Heart left ventricle (tissue), 13 donors: ENCODE measurements around the gene SNX20.

Experiments
- POLR2A ChIP-seq, 2 donors: fragments of 450-650 bp; IDR thresholded peaks; one replicate each; pipeline ENCODE4 v1.6.1; 2017; ENCODE audit warnings: antibody characterized with exemption in 2 of 2, mild to moderate bottlenecking in 2 of 2, moderate library complexity in 2 of 2
- TF ChIP-seq, protein P1 (sequence below), 12 donors: fragments of 200-600 bp; sonication (generic) in 4 of 12; IDR thresholded peaks; one replicate each; pipeline versions ENCODE4 v1.5.0 to v1.8.0; 2018 to 2022; ENCODE audit warnings: antibody characterized with exemption in 12 of 12, mild to moderate bottlenecking in 5 of 12
- donor health status: ischemic (EF 13 %, LVEDD 7.1; RV severe dilation, severe dysfunction).
- donor health status: DM: no; HTN: yes; CAD: no.
- donor health status: DM: no; HTN: no; CAD: no.
- donor health status: ischemic (EF 25% LVEDD 6.9; RV normal size, moderate dysfunction).
- donor health status: ischemic (EF 25% LVEDD 5.7; RV mildly dilated, moderate dysfunction).
- donor health status: ischemic (EF 35%, LVEDD 5.7; RV mildly dilated, moderate dysfunction).
- donor health status: nonischemic (EF 11% LVEDD 7.7; RV severe dilation, severe dysfunction).
- donor health status: DM: yes; HTN: yes; CAD: no.
- donor health status: PGD.
- donor health status: ischemic (EF 29% LVEDD 5.4; RV normal size, mild dysfunction).
- donor health status: nonischemic (EF 23%, LVEDD 6.1; RV moderate dilation, normal function).

DNA sequence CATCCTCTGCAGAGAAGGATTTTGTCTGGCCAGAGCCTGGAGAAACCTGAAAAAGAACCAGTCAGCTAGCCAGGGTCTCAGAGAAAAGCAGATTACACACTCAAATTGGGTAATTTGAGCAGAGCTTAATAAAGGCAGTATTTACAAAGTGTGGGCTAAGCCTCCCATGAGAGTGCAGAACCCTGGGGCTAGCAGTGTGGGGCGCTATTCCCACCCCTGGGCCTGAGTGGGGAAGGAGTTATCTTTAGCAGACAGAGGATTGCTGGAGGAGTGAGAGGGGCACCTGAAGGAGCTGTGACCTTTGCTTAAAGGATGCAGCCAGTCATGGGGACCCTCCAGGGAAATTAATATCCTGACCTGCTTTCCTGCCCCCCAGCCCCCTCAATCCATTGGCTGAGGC, 46.2 kb downstream of the SNX20 start:
- TF ChIP-seq, protein P1, sequence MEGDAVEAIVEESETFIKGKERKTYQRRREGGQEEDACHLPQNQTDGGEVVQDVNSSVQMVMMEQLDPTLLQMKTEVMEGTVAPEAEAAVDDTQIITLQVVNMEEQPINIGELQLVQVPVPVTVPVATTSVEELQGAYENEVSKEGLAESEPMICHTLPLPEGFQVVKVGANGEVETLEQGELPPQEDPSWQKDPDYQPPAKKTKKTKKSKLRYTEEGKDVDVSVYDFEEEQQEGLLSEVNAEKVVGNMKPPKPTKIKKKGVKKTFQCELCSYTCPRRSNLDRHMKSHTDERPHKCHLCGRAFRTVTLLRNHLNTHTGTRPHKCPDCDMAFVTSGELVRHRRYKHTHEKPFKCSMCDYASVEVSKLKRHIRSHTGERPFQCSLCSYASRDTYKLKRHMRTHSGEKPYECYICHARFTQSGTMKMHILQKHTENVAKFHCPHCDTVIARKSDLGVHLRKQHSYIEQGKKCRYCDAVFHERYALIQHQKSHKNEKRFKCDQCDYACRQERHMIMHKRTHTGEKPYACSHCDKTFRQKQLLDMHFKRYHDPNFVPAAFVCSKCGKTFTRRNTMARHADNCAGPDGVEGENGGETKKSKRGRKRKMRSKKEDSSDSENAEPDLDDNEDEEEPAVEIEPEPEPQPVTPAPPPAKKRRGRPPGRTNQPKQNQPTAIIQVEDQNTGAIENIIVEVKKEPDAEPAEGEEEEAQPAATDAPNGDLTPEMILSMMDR (IDR thresholded peaks at IDR 0.05), result no peak
- TF ChIP-seq POLR2A (IDR thresholded peaks at IDR 0.05), result no peak
